Central memory CD4-positive, alpha-beta T cell (primary cell): ENCODE data around the gene ZDHHC14.
A peak's percentile ranks its signal among the peaks of the same experiment; 100 is the strongest.
"Not testable (repeated sequence)": the region's sequence is repeated elsewhere in the genome, so short reads cannot be mapped to it uniquely, and the experiment has no call there.

ENCODE experiments used
- DNase-seq: peaks from one replicate; pipeline ENCODE4 v3.0.0; 2022

Gene ZDHHC14

DNA sequence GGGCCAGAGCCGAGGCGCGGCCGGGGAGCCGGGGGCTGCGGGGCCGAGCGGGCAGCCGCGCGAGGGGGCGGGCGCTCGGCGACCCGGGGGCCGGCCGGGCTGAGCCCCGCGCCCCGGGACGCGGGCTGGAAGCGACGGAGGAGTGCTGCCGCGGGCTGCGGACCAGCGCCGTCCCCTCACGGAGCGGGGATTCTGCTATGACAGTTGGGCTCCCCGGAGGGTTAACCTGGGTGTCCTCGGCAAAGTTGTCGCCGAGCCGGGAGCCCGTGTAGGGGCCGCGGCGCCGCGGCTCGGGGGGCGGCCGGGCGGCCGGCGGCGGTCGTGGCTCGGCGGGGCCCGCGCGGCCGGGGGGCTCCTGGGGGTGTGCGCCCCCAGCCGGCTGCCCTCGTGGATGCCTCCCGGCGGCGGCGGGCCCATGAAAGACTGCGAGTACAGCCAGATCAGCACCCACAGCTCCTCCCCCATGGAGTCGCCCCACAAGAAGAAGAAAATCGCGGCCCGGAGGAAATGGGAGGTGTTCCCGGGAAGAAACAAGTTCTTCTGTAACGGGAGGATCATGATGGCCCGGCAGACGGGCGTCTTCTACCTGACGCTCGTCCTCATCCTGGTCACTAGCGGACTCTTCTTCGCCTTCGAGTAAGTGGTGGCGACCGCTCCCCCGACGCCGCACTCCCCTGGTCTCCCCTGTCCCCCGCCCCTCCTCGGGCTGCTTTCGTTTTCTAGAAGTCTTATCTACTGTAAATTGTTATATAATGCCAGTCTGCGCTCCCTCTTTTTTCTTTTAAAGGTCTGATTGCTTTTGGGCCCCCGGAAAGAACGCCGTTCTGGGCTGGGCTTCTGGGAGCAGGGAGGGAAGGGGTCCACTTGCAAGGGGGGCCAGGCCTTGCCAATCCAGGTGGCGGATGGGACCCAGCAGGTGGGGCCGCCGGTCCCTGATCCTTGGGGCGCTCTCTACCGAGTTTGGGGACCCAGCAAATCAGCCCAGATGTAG lies 936 bp downstream of the ZDHHC14 start:
- peak; percentile 49 for DNase-seq

DNA sequence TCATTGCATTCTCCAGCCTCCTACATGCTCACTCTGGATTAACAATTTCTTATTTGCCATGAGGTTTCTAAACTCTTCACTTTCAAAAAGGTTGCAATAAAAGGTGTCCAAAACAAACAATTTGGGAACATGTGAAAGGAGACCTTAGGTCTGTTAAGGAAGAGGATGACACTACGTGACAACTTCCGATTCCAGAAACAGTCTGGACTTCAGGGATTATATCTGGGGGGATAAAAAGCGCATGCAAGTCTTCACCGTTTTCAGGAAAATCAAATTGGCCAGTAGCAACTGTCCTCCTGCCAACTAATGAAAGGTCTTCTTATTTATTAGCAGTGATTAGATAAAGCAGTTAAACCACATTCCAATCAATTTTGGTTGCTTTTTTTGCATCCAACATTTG lies 1.8 kb downstream of the ZDHHC14 start:
- DNase-seq, result no peak

DNA sequence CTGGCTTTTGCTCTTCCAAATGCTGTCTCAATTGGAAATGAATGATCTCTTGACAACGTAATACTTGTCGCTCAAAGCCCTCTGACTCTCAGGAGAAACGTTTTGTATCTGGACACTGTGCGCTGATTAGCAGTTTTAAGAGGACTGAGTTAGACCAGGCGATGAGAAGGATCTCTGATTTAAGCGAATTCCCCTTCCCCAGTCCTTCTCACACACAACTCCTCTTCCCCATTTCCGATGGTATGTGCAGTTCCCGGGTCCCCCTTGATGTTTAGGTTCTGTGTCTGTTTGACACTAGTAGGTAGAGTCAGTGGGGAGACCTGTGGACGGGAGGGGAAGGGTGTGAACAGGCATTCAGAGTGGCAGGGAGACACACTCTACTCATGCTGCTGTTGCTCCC lies 2.5 kb downstream of the ZDHHC14 start:
- no peak for DNase-seq

DNA sequence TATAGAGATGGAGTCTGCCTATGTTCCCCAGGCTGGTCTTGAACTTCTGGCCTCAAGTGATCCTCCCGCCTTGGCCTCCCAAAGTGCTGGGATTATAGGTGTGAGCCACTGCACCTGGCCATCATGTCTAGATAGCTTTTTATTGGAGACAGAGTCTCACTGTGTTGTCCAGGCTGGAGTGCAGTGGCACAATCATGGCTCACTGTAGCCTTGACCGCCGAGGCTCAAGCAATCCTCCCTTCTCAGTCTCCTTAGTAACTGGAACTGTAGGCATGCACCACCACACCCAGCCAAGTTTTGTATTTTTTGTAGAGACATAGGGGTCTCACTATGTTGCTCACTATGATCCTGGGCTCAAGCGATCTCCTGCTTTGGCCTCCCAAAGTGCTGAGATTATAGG lies 4.0 kb downstream of the ZDHHC14 start:
- DNase-seq, result not testable (repeated sequence)

DNA sequence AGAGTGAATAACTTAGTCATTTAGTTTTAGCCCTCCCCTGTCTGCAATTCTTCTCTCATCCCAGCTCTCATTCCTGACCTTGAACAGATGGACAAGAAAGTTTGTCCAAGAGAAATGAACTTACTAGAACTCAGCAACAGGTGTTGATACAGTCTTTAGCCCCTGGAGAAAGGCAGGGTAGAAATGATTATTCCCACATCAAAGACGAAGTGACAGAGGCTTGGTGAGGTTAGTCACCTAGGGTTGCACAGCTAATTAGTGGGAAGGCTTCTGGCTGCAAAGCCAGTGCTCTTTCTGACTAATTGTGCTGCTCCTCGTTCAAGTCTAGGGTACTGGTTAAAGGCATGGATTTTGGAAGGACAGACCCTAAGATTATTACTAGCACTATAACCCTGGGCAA lies 4.5 kb downstream of the ZDHHC14 start:
- no peak for DNase-seq

DNA sequence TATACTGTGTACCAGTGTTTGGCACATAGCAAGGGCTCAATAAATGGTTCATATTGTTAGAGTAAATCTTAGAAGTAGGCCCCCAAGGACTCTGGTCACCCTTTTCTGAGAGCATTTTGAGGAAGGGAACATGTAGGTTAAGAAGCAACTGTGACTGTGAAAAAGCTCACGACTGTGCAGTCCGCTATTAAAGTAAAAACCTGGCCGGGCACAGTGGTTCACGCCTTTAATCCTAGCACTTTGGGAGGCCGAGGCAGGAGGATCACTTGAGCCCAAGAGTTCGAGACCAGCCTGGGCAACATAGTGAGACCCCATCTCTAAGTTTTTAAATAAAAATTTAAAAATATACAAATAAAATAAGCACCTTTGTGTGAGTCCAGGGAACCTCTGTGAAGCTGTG lies 5.0 kb downstream of the ZDHHC14 start:
- no peak for DNase-seq

DNA sequence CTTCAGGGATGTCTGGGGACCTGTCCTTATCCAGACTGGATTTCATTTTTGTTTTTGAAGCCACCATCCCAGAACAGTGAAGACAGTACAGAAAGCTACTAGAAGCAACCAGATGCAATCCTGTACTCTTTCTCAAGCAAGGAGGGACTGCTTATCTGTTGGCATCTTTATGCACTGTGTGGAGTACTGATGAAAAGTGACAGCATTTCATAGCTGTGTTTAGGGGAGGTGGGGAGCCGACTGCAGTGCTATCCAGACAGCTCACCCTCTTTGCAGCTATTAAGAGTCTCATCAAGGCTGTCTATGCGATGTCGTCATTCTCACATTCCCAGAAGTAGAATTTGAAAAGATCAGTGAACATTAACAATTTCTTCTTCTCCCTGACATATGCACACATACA lies 5.5 kb downstream of the ZDHHC14 start:
- DNase-seq, result no peak

DNA sequence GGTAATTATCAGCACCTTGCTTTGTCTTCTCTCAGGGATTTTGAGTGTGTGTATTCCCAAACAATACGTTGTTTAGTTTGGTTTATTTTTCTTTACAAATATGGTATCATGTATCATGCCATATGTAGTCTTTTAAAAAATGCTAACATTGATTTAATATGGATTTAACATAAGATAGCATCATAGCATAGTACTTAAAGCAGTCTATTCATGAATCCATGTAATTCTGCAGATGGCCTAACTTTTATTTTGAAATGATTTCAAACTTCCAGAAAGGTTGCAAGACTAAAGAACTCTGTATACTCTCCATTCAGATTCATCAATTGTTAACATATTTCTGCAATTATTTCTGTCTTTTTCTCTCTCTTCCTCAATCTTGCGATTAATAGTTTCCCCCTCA lies 7.9 kb downstream of the ZDHHC14 start:
- DNase-seq, result no peak

DNA sequence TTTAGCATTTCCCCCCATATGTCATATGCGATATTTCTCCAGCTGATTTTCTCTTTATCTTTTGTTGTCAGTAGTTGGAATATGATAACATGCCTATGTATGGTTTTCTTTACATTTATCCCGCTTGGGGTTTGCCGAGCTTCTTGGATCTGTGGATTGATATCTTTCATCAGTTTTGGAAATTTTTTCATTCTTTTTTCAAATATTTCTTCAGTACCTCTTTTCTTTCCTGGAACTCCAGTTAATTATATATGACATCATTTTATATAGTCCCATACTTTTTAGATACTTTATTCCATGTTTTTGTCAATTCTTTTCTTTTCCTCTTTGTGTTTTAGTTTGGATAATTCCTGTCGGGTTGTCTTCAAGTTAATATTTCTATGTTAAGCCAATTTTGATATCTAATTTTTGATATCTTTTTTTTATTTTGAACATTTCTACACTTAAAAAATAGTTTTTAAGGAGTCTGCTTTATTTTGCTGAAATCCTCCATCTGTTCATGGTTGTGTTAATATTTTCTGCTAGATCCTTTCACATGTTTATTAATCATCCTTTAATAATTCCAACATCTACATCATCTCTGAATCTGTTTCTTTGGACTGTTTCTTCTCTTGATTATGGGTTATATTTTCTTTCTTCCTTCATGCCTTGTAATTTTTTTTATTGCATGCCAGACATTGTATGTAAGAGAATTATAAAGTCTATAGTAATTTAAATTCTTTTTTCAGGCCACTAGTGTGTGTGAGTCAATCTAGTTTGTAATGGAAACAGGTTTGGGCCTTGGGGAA lies 9.5 kb downstream of the ZDHHC14 start:
- DNase-seq, result no peak

DNA sequence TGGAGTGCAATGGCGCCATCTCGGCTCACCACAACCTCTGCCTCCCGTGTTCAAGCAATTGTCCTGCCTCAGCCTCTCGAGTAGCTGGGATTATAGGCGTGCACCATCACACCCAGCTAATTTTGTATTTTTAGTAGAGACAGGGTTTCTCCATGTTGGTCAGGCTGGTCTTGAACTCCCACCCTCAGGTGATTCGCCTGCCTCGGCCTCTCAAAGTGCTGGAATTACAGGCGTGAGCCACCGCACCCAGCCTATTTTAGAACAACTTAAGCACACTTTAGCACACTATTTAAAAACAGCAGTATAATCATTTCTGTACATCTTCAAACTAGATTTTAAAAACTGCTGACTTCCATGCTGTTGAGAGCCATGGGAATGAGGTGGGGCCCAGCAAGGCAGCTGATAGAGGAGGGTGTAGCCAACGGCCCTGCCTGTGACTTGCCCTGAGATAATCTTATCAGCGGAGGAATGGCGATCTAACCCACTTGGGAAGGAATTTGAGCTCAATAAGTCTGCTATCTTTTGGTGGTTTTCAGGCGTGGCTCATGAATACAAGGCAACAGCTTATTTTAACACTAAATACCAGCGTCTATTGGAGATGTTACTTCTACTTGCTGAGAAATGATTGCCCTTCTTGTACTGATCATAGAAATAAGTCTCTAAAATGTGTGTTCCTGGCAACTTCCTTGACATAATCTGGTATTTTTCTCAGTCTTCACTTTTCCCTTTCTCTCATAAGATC lies 12.1 kb downstream of the ZDHHC14 start:
- no peak for DNase-seq

DNA sequence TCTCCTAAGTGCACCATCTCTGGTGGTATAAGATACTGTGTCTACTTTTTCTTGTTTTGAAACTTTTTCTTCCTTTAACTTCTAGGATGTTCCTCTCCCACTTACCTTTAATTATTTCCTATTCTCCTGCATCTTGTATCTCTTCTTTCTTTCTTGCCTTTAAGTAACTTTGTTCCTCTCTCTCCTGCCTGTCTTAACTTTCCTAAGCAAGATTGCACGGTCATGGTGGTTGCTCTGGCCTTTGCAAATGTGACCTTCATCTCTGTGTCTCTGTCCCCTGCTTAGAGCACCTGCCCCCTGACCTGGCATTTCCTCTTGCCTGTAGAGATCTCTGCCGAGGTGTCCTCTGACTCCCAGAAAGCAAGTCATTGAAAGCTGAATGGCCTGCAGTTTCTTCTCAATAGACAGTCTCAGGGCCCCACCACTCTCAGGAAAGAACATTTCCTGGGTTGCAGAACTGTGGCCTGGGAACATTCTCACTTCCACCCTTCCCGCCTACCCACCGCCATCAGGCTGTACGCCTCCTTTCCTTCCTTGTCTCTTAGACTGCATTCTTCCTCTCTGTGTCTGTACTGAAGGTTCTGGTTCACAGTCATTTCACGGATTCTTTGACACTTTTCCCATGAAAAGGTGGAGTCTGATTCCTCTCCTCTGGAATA lies 12.8 kb downstream of the ZDHHC14 start:
- no peak for DNase-seq

DNA sequence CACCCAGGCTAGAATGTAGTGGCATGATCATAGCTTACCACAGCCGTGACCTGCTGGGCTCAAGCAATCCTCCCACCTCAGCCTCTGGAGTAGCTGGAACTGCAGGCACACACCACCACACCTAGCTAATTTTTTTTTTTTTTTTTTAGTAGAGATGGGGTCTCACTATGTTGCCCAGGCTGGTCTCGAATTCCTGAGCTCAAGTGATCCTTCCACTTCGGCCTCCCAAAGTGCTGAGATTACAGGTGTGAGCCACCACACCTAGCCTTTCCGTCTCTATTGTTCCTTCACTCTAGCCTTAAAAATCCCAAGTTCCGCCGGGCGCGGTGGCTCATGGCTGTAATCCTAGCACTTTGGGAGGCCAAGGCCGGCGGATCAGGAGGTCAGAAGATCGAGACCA lies 14.2 kb downstream of the ZDHHC14 start:
- DNase-seq, result not testable (repeated sequence)

DNA sequence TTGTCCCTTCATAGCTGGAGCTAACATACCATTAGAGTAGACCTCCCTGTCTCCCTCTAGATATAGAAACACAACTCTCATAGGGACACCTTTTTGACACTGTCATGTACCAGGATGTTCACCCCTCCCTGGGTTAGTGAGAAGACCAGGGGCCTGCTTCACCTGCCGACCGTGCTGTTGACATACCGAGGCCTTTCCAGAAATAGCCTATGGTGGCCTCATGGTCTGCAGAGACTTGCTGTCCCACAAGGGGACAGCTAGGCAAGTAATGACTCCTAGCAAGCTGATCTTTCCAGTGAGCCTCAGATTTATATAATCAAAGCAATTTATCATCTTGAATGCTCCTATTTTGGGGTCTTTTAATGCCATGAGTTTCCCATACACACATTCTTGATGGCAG lies 15.0 kb downstream of the ZDHHC14 start:
- no peak for DNase-seq

DNA sequence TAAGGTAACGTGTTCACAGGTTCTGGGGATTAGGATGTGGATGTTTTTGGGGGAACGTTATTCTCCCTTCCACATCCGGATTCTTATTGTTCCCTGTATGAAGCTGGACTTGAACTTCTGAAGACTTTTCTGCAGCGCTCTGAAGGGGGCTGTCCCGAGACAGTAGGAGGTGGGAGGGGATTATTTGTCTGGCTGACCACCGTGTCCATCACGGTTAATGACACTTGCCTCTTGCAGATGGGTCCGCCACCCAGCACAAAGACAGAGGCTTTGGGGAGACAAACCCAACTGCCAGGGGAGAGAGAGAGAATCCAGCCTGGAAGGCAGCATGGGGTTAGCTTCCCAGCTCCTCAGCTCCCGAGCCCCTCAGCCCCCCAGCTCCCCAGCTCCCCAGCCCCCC lies 16.7 kb downstream of the ZDHHC14 start:
- no peak for DNase-seq

DNA sequence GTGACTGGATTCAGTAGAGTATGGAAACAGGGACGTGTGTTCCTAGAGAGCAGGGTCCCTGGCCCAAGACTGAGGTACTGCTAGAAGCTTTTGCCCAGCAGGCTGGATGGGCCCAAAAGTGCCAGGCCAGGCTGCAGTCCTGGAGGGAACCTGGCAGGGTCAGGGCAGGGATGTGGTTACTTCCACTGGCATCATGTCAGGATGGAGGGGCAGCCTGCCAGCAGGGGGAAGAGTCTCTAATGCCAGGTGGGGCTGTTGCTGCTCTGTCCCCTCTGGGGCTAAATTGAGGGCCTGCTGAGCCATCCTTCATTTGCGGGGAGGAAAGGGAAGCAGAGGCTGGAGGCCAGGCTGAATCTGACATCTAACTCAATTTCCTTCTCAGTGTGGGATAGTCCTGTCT lies 17.2 kb downstream of the ZDHHC14 start:
- no peak for DNase-seq

DNA sequence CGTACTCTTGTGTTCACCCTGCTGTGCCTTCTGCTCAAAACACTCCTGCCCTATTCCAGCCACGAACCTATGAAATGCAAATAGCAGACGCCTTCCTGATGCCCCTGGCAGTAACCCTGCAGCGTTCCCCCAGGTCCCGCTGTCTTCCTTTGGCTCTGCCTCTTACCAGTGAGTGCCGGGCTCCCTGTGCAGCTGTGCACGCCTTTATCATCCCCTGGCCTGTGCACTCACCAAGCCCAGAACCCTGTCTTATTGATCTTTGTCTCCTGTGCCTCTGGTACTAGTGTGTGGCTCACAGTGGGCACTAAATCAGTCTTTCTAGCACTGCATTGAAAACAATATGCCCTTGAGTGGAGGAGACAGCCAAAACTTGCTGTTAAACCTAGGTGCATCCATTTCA lies 19.7 kb downstream of the ZDHHC14 start:
- no peak for DNase-seq

DNA sequence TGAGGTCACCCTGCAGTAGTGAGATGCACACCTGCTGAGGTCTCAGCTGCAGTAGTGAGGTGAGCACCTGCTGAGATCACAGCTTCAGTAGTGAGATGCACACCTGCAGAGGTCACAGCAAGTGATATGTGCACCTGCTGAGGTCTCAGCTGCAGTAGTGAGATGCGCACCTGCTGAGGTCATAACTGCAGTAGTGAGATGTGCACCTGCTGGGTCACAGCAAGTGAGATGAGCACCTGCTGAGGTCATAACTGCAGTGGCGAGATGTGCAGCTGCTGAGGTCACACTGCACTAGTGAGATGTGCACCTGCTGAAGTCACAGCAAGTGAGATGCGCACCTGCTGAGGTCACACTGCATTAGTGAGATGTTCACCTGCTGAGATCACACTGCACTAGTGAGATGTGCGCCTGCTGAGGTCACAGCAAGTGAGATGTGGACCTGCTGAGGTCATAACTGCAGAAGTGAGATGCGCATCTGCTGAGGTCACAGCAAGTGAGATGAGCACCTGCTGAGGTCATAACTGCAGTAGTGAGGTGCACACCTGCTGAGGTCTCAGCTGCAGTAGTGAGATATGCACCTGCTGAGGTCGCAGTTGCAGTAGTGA lies 20.8 kb downstream of the ZDHHC14 start:
- no peak for DNase-seq

DNA sequence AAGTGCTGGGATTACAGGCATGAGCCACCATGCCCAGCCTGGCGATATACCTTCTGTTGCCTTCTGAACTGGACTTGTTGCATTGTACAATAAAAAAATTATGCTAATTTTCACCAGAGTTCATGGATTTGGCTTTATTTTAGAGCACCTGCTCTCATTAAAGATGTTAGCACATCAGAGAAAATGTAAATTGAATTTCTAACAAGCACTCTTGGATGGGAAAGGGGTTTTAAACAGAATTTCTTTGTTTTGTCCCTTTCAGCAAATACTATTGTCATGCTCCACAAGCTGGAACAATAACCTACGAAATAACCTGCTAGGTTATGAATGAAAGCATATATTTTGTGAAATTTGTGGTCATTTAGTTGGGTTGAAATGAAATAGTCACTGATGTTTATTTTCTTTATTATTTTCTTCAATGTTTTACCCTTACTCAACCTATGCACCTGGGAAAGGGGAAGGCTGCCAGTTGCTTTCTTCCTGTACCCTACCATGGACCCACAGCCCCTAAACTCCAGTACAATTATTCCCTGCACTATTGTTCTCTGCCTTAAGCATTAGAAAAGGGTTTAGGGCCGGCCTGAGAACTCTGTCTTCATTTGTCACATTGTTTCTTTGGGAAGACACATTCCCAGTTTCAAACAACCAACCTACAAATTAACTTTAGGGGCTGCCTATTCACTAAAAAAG lies 22.2 kb downstream of the ZDHHC14 start:
- no peak for DNase-seq

DNA sequence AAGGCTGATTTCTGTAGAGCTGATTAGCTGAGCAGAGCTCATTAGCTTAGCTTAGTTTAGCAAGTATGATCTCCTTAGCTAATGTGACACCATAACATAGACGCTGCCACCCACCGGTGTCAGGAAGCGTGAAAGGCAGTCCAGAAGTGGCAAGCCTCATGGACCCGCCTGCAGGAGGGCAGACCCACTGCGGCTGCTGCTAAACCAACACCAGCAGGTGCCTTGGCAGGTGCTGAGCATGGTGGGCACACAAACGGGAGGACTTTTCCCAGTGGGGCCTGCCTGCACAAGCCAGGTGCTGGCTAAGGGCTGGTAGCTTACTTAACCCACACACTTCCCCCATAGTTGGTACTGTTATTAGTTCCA lies 22.7 kb downstream of the ZDHHC14 start:
- no peak for DNase-seq

DNA sequence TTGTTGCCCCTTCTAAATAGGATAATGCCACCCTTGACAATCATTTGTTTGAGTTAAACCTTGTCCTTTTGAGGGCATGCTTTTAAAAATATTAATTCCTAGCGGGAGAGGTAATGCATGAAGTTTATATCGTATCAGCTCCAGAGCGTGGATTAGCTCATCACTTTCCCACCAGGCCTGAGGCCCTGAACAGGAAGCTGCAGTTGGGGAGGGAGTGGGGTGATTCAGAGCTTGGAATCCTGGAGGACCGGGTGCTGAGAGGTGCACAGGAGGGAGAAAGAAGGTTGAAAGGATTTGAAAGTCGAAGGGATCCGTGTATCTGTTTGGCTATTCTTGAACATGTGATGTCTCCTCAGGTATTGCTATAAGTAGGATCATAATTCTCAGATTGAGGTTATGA lies 25.0 kb downstream of the ZDHHC14 start:
- no peak for DNase-seq

DNA sequence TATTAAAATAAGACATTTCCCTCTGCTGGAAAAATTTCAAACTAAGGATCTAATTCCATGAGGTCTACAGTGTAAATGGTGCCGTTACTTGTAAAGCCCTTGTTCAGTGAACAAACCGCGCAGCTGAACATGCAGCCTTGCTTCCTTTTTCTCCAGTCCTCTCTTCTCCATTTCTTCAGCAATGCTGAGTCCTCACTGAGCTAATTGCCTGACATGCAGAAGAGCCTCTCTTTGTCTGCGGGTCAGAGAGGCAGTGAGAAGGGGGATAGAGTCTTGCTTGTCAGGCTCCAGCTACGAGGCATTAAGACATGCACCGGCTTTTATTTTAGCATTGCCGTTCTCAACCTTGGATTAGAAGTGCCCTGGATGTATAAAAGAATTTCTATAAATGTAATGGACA lies 25.7 kb downstream of the ZDHHC14 start:
- DNase-seq, result no peak

DNA sequence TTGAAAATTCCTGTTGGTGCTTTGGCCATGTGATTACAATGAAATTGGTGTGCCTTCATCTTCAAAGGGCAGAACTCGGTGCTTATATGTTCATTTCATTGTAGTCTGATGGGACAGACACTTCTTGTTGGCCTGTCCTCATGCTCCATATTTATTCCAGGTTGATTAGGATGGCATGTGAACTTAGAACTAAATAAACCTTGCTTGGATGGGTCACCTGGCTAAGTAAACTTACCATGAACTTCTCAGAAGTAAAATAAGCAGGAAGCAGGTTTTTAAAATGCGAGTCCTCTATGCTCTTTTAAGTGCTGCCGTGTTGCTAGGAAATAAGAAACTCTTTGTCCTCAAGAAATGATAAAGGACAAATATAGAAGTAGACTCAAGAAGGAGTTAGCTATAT lies 26.7 kb downstream of the ZDHHC14 start:
- DNase-seq, result no peak
